SK-N-SH treated with all-trans-retinoic acid at 6 μM for 48 hours (cell line): ENCODE measurements around the gene ABHD6.

Source experiments
- ESRRG ChIP-seq: fragments of 250-450 bp; sonication (Bioruptor Pico); IDR thresholded peaks from 2 replicates; pipeline ENCODE4 v1.6.1; 2021; ENCODE audit warnings: mild to moderate bottlenecking
- PPARA ChIP-seq: fragments of 250-450 bp; sonication (Bioruptor Pico); IDR thresholded peaks from 2 replicates; pipeline ENCODE4 v1.5.0; 2020; ENCODE audit warnings: mild to moderate bottlenecking, borderline replicate concordance
- ZNF8 ChIP-seq: fragments of 450-650 bp; formaldehyde crosslinking; IDR thresholded peaks from 2 replicates; pipeline ENCODE4 v1.5.0; 2020; ENCODE audit warnings: mild to moderate bottlenecking, moderate library complexity
- TF ChIP-seq, protein P1 (sequence below): fragments of 250-450 bp; sonication (Bioruptor Pico); IDR thresholded peaks from 2 replicates; pipeline ENCODE4 v1.8.0; 2020; ENCODE audit warnings: mild to moderate bottlenecking, moderate library complexity, borderline replicate concordance

DNA sequence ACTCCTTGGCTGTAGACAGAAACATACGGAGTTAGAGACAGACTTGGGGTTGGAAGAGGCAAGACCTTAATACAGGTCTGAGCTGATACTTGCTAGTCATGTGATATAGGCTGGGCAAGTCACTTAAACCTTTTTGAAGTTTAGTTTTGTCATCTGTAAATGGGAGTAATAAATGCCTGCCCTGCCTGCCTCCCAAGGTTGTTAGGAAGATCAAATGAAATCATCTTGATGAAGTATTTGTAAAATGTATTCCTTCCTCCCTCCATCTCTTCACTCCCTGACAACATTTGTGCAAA, 98.0 kb downstream of the ABHD6 start:
- TF ChIP-seq ESRRG (CRISPR knock-in tag) (no peak), ZNF8 (CRISPR knock-in tag) (no peak), PPARA (CRISPR knock-in tag) (no peak)
- TF ChIP-seq, protein P1, sequence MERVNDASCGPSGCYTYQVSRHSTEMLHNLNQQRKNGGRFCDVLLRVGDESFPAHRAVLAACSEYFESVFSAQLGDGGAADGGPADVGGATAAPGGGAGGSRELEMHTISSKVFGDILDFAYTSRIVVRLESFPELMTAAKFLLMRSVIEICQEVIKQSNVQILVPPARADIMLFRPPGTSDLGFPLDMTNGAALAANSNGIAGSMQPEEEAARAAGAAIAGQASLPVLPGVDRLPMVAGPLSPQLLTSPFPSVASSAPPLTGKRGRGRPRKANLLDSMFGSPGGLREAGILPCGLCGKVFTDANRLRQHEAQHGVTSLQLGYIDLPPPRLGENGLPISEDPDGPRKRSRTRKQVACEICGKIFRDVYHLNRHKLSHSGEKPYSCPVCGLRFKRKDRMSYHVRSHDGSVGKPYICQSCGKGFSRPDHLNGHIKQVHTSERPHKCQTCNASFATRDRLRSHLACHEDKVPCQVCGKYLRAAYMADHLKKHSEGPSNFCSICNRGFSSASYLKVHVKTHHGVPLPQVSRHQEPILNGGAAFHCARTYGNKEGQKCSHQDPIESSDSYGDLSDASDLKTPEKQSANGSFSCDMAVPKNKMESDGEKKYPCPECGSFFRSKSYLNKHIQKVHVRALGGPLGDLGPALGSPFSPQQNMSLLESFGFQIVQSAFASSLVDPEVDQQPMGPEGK (CRISPR knock-in tag), result no peak
